A549 treated with CORT108297 at 1 μM for 4 hours (cell line): ENCODE measurements around the gene CHCHD4. TPM values are rescaled to one million over a fixed set of nuclear protein-coding genes. Genes with fewer than 3 reads are reported as not detected.

ENCODE experiments used
- total RNA-seq: library from RNA; stranded (reverse); fragments of 200-300 nt; extraction: Qiagen RNA extraction; gene quantifications from 5 replicates; pipeline ENCODE4 v1.2.3, GENCODE V29; 2022

The CHCHD4 gene
- 36.6 to 42.3 TPM (median 38.6 TPM) in 5 replicates for total RNA-seq

GRCh38 chr3:14124615-14125192 lies at the start of gene CHCHD4, which contains the start of gene TMEM43:
Gene CHCHD4 (minus strand): TSS chr3:14124870. CDS start chr3:14124676, 194 bp downstream.
Gene TMEM43 (plus strand): TSS chr3:14125052. CDS start chr3:14125194, 142 bp downstream.

Other genes with a start within 250 kb of the CHCHD4 start
- 0.13 to 0.19 TPM (median 0.18 TPM) in 5 replicates for gene WNT7A, start 244.8 kb downstream of the CHCHD4 start, total RNA-seq
- 79.5 to 91.2 TPM (median 86.5 TPM) in 5 replicates for gene TMEM43, start 182 bp upstream of the CHCHD4 start, total RNA-seq
- 27.1 to 35.0 TPM (median 31.8 TPM) in 5 replicates for gene XPC, start 53.7 kb upstream of the CHCHD4 start, total RNA-seq
- gene LSM3, start 53.9 kb upstream of the CHCHD4 start, total RNA-seq, result 19.4 to 27.9 TPM (median 20.5 TPM) in 5 replicates